Bronchial epithelial cell (primary cell): ENCODE measurements around the gene PDZD8. TPM values are rescaled to one million over a fixed set of nuclear protein-coding genes. Genes with fewer than 3 reads are reported as not detected.

ENCODE experiments used
- DNase-seq: peaks from one replicate; pipeline ENCODE4 v3.0.0-alpha.2; 2010; ENCODE audit warnings: low read depth
- FAIRE-seq: peaks from 2 replicates; lab custom pipeline; 2011; peaks lifted over from hg19 to GRCh38; lab: Jason Lieb, UNC
- H3K27me3 ChIP-seq: 2 replicates; pipeline ENCODE4 v1.5.1; 2011; ENCODE audit warnings: low read length; ENCODE audit not compliant: control insufficient read depth, insufficient read depth
- H3K36me3 ChIP-seq: 2 replicates; pipeline ENCODE4 v1.5.1; 2011; ENCODE audit warnings: low read length; ENCODE audit not compliant: control insufficient read depth, insufficient read depth
- H3K4me3 ChIP-seq: 2 replicates; pipeline ENCODE4 v1.5.1; 2011; ENCODE audit warnings: mild to moderate bottlenecking, low read depth, low read length, control low read depth
- CTCF ChIP-seq: IDR thresholded peaks from 2 replicates; pipeline ENCODE4 v1.5.1; 2011; ENCODE audit warnings: mild to moderate bottlenecking, moderate library complexity, low read length, control low read depth, inconsistent platforms; ENCODE audit not compliant: insufficient read depth, severe bottlenecking
- total RNA-seq: library from RNA; depleted of rRNA; stranded (reverse); fragments of >200 nt; gene quantifications from 2 replicates; pipeline ENCODE4 v1.2.1, GENCODE V29; 2014

The PDZD8 gene
- total RNA-seq, 1 donor from 2014 or later: 20.3 TPM

- H3K4me3 ChIP-seq: no peak overlapping the region
- no peak for DNase-seq
- FAIRE-seq: no peak
- no peaks in the 10 kb centered on the region for H3K27me3 ChIP-seq
- no peaks in the 10 kb centered on the region for H3K36me3 ChIP-seq
- no peak for TF ChIP-seq CTCF
Measured at GRCh38 chr10:117419159-117419558, 43.9 kb upstream of the PDZD8 start.

- TF ChIP-seq CTCF: no peak
- no peak for FAIRE-seq
- no peak overlapping the region for H3K4me3 ChIP-seq
- DNase-seq: peak; percentile 76
- H3K27me3 ChIP-seq: no peaks in the 10 kb centered on the region
- H3K36me3 ChIP-seq: no peaks in the 10 kb centered on the region
Measured at GRCh38 chr10:117418121-117418520, 42.9 kb upstream of the PDZD8 start.

GRCh38 chr10:117417196-117417595 is 42.0 kb upstream of the PDZD8 start:
- DNase-seq: no peak
- Histone ChIP-seq H3K4me3 (no peak overlapping the region), H3K27me3 (no peaks in the 10 kb centered on the region), H3K36me3 (no peaks in the 10 kb centered on the region)
- FAIRE-seq: no peak
- TF ChIP-seq CTCF: no peak

GRCh38 chr10:117413928-117414618 is 38.8 kb upstream of the PDZD8 start:
- no peak for TF ChIP-seq CTCF
- Histone ChIP-seq H3K27me3 (no peaks in the 10 kb centered on the region), H3K4me3 (no peak overlapping the region), H3K36me3 (no peaks in the 10 kb centered on the region)
- FAIRE-seq: no peak
- peak; percentile 90 for DNase-seq

- H3K36me3 ChIP-seq: no peaks in the 10 kb centered on the region
- TF ChIP-seq CTCF: no peak
- FAIRE-seq (no peak), DNase-seq (no peak)
- H3K27me3 ChIP-seq: no peaks in the 10 kb centered on the region
- H3K4me3 ChIP-seq: no peak overlapping the region
Measured at GRCh38 chr10:117412469-117413010, 37.3 kb upstream of the PDZD8 start.
